HG03103 (cell line): ENCODE measurements around the gene SHISA7.

Experiments
- ATAC-seq: cut with Tn5 transposase; IDR thresholded peaks from one replicate; pipeline ENCODE4 v1.9.1; 2021; ENCODE audit warnings: low read depth; ENCODE audit not compliant: unreplicated experiment

SHISA7 gene

GRCh38 chr19:55464039-55464661, 21.1 kb upstream of the SHISA7 start:
- no peak for ATAC-seq

DNA sequence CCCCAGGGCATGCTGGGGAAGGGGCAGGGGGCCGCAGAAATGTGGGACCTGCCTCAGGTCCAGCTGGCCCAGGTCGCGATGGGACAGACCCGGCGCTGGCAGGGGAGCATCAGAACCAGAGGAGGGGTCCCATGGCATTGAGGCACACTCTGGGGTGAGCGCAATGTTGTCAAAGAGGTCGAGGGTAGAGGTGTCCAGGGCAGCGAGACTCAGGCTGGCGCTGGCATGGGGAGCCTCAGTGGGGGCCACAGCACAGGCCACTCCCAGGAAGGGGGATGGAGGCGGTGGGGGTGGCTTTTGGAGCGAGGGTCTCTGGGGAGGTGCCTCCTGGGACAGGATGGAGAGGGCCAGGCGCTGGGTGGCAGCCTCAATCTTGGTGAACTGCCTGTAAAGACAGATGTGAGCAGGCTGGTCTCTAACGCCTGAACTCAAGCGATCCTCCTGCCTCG, 20.5 kb upstream of the SHISA7 start:
- no peak for ATAC-seq

DNA sequence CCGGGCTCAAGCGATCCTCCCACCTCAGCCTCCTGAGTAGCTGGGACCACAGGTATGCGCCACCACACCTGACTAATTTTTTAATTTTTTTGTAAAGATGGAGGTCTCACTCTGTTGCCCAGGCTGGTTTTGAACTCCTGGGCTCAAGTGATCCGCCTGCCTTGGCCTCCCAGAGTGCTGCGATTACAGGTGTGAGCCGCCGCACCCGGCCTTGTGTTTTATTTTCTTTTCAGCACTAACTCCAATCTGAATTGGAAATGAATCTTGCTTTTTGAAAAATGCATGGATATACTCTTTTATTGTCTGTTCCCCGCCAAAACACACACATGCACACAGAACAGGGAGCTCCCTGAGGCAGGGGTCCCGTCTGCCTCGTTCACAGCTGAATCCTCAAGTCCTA, 19.6 kb upstream of the SHISA7 start:
- ATAC-seq = no peak

DNA sequence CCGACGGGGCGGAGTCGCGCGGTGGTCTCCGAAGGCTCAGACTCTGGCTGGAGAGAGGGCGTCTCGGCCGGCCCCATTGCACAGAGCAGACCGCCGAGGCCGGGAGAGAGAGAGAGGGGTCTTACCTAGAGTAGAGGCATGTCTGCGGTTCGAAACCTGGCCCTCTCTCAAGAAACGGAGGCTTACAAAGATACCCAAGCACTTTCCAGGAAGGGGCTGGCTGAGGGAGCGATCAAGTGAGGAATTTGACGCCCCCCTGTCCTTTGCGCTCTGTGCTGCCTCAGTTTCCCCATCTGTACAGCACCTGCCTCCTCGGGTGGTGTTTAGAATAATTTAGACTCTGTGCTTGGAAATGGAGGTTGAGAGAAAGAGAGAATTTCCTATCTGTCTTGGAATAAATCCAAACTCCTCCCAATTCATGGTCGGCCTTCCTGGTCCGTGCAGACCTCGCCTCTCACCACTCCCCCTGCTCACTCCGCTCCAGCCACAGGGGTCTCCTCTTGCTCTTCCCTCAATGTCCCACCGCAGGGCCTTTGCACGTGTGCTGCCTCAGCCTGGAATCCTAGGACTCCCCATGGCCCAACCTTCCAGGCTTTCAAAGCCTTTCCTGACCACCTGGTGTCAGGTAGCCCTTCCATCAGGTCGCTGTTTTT, 19.0 kb upstream of the SHISA7 start:
- ATAC-seq = no peak

DNA sequence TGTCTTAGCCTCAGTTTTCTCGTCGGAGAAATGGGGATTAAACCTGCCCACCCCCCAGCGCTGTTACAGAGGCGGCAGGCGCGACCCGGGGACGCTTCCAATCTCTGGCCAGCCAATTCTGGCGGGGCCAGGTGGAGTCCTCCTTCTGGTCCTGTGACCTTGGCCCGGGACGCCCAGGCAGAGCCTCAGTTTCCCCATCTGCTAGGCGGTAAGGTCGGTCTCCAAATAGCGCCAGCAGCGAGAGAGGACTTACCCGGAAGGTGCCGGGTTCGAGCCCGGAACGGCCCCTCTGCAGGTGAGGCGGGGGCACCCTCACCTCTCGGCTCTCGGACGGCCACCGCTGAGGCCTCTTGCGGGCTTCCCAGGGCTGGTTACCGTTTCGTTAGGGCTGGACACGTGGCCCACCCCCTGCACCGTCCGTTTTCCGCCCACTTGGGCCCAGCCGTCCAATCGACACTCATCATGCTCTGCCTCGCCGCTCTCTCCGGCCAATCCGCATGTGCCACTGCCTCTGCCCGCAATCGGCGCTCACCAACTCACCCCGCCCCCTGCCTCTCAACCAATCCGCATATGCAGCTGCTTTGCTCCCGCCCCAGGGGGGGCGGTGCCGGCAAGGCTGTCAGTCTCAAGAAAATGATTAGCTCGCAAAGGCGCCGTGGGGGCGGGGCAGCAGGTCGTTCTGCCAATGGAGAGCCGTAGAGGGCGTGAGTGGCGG, 18.3 kb upstream of the SHISA7 start, which contains the start of gene ISOC2:
ISOC2 (minus strand) TSS at position 384 of the 715 bp plus-strand sequence. CDS start 5,156 bp downstream, outside the sequence.
- peak; percentile 94 for ATAC-seq

GRCh38 chr19:55460670-55461258, 17.7 kb upstream of the SHISA7 start:
- ATAC-seq = no peak

DNA sequence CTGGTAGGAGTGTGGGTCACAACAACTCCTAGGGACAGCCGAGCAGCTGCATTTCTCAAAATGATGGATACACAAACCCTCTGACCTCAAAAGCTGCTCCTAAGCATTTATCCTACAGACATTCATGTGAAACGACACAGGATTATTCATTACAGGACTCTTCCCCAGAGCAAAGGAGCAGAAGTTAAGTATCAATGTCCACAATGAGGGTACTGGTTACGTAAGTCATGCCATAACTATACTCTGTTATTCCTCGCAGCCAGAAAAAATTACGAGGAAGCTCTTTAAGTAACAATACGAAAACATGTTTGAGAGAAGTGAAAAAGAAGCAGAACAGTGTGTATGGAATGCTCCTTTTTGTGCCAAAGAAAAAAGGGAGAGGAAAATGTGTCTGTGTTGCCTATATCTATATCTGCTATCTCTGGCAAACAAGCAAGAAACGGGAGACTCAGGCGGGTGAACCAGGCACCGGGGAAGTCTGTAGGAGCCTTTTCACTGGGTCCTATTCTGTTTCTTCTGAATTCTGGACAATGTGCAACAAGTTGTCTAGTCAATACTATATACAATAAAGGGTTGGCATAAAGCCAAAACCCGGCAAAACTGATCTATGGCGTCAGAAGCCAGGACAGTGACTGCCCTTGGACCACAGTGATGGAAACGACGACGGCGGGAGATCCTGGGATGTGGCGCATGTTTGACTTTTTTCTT, 17.0 kb upstream of the SHISA7 start:
- ATAC-seq = no peak

DNA sequence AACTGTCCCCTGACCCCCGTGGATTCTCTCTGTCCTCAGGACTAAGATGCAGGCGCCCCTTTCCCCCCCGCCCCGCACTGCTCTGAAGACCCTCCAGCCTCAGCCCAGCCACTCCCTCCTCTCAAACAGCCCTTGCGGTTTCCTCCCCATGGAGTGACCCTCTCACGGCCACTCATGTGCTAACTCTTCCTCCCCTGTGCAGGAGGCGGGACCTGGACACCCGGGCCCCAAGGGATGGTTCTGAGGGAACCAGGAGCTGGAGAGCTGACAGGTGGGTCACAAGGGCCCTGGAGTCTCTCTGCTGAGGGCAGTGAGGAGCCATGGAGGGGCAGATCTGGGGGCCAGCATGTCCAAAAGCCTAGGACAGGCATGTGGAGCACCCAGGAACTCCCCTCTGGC, 16.4 kb upstream of the SHISA7 start:
- ATAC-seq = no peak

- no peak for ATAC-seq
Measured at GRCh38 chr19:55457683-55458457, 14.8 kb upstream of the SHISA7 start.

DNA sequence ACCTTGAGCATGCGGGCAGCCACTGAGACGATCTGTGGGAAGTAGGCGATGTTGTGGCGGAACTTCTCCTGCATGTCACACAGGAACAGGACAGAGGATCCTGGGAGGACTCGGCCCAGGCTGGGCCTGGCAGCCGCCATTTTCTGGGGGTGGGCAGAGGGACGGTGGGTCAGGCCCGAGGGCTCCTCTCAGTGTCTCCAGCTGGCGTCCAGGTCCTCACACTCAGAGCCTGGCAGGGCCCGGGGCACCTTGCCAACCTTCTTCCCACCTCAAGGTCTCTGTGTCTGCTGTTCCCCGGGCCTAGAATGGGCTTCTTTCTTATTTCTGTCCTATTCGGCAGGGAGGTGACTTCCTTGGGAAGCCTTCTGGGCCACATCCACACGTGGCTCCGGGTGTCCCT, 13.2 kb upstream of the SHISA7 start:
- no peak for ATAC-seq

- no peak for ATAC-seq
Measured at GRCh38 chr19:55455576-55456235, 12.6 kb upstream of the SHISA7 start.

DNA sequence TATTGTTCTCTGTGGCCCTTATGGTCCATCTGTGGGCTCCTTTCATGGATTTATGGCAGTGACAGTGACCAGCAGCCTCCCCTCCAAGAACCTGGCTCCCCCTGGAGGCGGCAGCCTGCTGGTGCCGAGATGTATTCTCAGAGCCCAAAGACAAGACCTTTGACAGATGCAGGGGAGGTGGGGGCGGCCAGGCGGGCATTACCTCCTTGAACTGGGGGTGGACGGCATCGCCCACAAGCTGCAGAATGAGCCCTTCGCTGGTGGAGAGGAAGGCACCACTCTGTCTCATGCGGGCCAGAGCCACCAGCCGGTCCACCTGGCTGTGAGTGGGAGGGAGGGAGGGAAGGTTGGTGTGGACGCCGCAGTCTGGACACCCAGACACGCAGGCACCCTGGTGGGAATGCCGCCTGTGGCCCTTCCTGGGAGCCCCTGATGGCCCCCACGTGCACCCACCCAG, 11.7 kb upstream of the SHISA7 start:
- ATAC-seq = no peak

GRCh38 chr19:55453511-55454260, 10.6 kb upstream of the SHISA7 start:
- ATAC-seq = no peak

GRCh38 chr19:55452749-55453346, 9.7 kb upstream of the SHISA7 start:
- ATAC-seq = no peak

- ATAC-seq = no peak
Measured at GRCh38 chr19:55451965-55452748, 9.1 kb upstream of the SHISA7 start.

- no peak for ATAC-seq
Measured at GRCh38 chr19:55451163-55451964, 8.3 kb upstream of the SHISA7 start.

DNA sequence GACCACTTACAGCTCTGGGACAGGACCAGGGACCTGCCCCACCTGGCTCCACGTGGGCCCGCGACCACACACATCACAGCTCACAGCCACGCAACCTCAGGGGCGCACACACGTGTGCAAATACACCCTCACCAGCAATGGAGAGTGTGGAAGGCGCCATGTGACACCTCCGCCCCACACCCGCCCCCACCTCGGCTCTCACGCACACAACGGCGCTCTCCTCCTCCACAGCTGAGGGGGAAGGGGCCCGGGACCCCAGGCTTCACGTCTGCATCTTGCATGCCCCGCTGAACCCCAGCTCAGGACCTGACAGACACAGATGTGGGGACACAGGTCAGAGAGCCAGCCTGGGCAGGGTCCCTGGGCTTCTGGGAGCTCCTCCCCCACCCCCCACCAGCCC, 6.4 kb upstream of the SHISA7 start:
- ATAC-seq = no peak
